Upper lobe of left lung (tissue), 6 donors: ENCODE measurements around the gene CARD11. TPM values are rescaled to one million over a fixed set of nuclear protein-coding genes. Genes with fewer than 3 reads are reported as not detected.

ENCODE experiments used
- ATAC-seq, 2 donors: fragments of 200-7000 bp; cut with Tn5 transposase; one replicate each; pipeline ENCODE4 v1.9.1; 2022; ENCODE audit warnings: mild to moderate bottlenecking in 2 of 2, moderate library complexity in 2 of 2; ENCODE audit not compliant: low FRiP score in 2 of 2
- DNase-seq, 2 donors: peaks; one replicate each; pipeline ENCODE4 v3.0.0-alpha.2; 2019 to 2020
- H3K27ac ChIP-seq, 4 donors: fragments of 200-600 bp; sonication (generic); one replicate each; pipeline ENCODE4 v1.5.1; 2016 to 2019
- H3K27me3 ChIP-seq, 4 donors: fragments of 200-600 bp; sonication (generic); one replicate each; pipeline ENCODE4 v1.5.1; 2017 to 2019
- H3K36me3 ChIP-seq, 4 donors: fragments of 200-600 bp; sonication (generic); one replicate each; pipeline ENCODE4 v1.5.1; 2016 to 2019
- H3K4me1 ChIP-seq, 4 donors: fragments of 200-600 bp; sonication (generic); one replicate each; pipeline ENCODE4 v1.5.1; 2018 to 2019
- H3K4me3 ChIP-seq, 4 donors: fragments of 200-600 bp; sonication (generic); one replicate each; pipeline ENCODE4 v1.5.1; 2017 to 2019; ENCODE audit warnings: mild to moderate bottlenecking in 2 of 4, moderate library complexity in 1 of 4
- H3K9me3 ChIP-seq, 4 donors: fragments of 200-600 bp; sonication (generic); one replicate each; pipeline ENCODE4 v1.5.1; 2018 to 2019
- EP300 ChIP-seq, 4 donors: sonication (generic); formaldehyde crosslinking; IDR thresholded peaks; one replicate each; pipeline ENCODE4 v1.5.1; 2017; ENCODE audit warnings: antibody characterized with exemption in 4 of 4, control low read depth in 2 of 4
- POLR2A ChIP-seq, 4 donors: fragments of 450-650 bp; IDR thresholded peaks; one replicate each; pipeline ENCODE4 v1.5.1; 2016 to 2017; ENCODE audit warnings: antibody characterized with exemption in 4 of 4, mild to moderate bottlenecking in 2 of 4
- POLR2AphosphoS5 ChIP-seq, 2 donors: sonication (generic); formaldehyde crosslinking; IDR thresholded peaks; one replicate each; pipeline ENCODE4 v1.5.1; 2017; ENCODE audit warnings: antibody characterized with exemption in 2 of 2
- WGBS, 2 donors: methylation state at CpG; one replicate each; pipeline ENCODE4 v1.1.5; 2017 to 2018; 5-methylcytosine and 5-hydroxymethylcytosine counted together
- total RNA-seq, 6 donors: library from RNA; depleted of rRNA in 4 of 6; stranded (reverse); fragments of >200 nt in 4 of 6; gene quantifications; one replicate each; pipeline versions ENCODE4 v1.1.0 to v1.2.1, GENCODE V29; 2016 to 2021
- TF ChIP-seq, protein P1 (sequence below), 6 experiments: fragments of 450-650 bp in 4 of 6; fragments of 200-600 bp in 2 of 6; sonication (generic) in 2 of 6; IDR thresholded peaks; one replicate each; pipeline ENCODE4 v1.5.1; 2016 to 2019; ENCODE audit warnings: antibody characterized with exemption in 6 of 6
- donor health status: DM: no; HTN: no; CAD: no; lungs with moderate emphysema.
- donor health status: DM: no; HTN: yes; CAD: no; lungs with severe emphysema.

Gene CARD11
- total RNA-seq, 6 donors from 2014 or later = 2.8 to 16.8 (median 6.8) TPM

DNA sequence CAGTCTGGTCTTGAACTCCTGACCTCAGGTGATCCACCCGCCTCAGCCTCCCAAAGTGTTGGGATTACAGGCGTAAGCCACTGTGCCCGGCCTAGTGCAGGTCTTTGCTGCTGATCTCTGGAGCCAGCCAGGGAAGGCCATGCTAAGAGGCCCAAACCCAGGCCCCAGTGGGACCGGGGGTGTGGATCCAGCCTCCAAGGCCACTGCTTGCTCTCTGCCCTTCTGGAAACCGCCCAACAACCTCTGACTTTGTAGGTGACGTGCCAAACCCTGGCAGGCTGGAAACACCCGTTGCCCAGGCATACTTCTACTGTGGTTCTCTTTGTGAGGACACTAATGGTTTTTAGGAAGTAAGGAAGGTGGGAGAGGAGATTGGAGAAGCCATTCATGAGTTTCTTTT is 116.1 kb downstream of the CARD11 start:
- Histone ChIP-seq H3K27ac (no peak overlapping the region), H3K4me3 (no peak overlapping the region), H3K27me3 (no peaks in the 10 kb centered on the region), H3K4me1 (no peaks in the 10 kb centered on the region), H3K9me3 (no peaks in the 10 kb centered on the region), H3K36me3 (no peaks in the 10 kb centered on the region)
- TF ChIP-seq, protein P1, sequence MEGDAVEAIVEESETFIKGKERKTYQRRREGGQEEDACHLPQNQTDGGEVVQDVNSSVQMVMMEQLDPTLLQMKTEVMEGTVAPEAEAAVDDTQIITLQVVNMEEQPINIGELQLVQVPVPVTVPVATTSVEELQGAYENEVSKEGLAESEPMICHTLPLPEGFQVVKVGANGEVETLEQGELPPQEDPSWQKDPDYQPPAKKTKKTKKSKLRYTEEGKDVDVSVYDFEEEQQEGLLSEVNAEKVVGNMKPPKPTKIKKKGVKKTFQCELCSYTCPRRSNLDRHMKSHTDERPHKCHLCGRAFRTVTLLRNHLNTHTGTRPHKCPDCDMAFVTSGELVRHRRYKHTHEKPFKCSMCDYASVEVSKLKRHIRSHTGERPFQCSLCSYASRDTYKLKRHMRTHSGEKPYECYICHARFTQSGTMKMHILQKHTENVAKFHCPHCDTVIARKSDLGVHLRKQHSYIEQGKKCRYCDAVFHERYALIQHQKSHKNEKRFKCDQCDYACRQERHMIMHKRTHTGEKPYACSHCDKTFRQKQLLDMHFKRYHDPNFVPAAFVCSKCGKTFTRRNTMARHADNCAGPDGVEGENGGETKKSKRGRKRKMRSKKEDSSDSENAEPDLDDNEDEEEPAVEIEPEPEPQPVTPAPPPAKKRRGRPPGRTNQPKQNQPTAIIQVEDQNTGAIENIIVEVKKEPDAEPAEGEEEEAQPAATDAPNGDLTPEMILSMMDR (IDR thresholded peaks at IDR 0.05) = no peak
- TF ChIP-seq POLR2A (IDR thresholded peaks at IDR 0.05) = no peak
- TF ChIP-seq EP300 (IDR thresholded peaks at IDR 0.05) = no peak
- no peak for TF ChIP-seq POLR2AphosphoS5 (IDR thresholded peaks at IDR 0.05)
- DNase-seq (peak in 1 of 2 donors; percentile 14), ATAC-seq (no peak)
- 83 to 87% methylated on average over 7 of the region's 7 CpGs for WGBS, 2 donors

DNA sequence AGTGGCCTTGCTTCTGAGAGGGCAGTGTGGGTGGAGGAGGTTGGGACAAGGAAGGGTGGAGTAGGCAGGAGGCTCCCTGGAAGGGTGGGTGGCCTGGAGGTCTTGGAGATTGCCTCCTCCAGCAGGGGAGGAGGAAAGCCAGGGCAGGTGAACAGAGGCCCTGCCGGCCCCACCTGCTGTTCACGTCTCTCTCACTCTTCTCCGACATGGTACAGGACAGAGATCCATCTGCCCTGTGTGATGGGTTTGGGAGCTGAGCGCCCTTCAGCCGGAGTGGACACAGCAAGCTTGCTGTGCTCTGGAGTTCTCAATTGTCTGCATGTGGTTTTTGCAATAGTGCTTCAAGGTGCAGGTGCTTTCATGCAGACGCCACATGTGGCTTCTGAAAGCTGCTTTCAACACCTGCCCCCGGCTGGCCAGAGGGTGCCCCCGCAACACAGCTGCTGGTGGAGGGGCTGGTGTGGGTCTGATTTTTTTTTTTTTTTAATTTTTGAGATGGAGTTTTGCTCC is 116.7 kb downstream of the CARD11 start:
- Histone ChIP-seq H3K9me3 (no peaks in the 10 kb centered on the region), H3K4me1 (no peaks in the 10 kb centered on the region), H3K27ac (no peak overlapping the region), H3K27me3 (no peaks in the 10 kb centered on the region), H3K4me3 (no peak overlapping the region), H3K36me3 (no peaks in the 10 kb centered on the region)
- DNase-seq (peak in 1 of 2 donors; percentile 15), ATAC-seq (no peak)
- 89 to 90% methylated on average over 3 to 8 of the region's 8 CpGs for WGBS, 2 donors
- no peak for TF ChIP-seq POLR2A (IDR thresholded peaks at IDR 0.05)

DNA sequence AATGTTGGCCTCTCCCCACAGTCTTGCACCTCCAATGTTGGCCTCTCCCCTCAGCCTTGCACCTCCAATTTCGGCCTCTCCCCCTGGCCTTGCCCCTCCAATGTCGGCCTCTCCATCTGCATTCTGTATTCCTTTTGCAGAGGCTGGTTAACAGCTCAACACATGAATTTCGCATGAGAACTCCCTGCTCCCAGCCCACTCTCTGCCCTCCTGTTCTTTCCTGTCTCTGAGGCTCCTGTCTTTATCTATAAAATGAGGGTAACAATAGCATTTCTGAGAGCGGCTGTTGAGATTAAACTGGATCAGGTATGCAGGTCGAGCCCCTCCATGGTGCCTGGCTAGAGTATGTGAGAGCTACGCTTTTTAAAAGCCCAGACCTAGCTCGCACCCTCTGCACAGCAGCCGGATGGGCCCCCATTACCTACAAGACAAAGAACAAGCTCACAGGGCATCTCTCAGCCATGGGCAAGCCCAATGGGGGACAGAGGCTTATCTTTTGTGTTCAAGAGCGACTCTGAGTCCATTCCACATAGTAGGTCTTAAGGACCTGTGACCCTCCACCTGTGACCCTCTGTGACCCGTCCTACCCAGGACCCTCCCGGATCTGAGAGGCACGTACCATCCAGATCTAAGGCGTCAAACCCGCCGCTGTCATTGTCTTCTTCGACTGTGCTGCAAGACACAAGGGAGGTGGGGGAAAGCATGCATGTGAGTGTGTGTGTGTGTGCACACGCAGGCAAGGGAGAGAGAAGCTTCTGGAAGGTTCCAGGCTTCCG is 117.4 kb downstream of the CARD11 start:
- peak in 1 of 2 donors; percentile 16 for DNase-seq
- no peak overlapping the region for H3K27ac ChIP-seq
- no peaks in the 10 kb centered on the region for H3K27me3 ChIP-seq
- no peaks in the 10 kb centered on the region for H3K4me1 ChIP-seq
- no peaks in the 10 kb centered on the region for H3K36me3 ChIP-seq
- H3K9me3 ChIP-seq = no peaks in the 10 kb centered on the region
- no peak for TF ChIP-seq POLR2A (IDR thresholded peaks at IDR 0.05)
- TF ChIP-seq EP300 (IDR thresholded peaks at IDR 0.05) = no peak
- TF ChIP-seq POLR2AphosphoS5 (IDR thresholded peaks at IDR 0.05) = no peak
- TF ChIP-seq, protein P1 (IDR thresholded peaks at IDR 0.05) = no peak
- H3K4me3 ChIP-seq = no peak overlapping the region
- WGBS, 2 donors = 90 to 91% methylated on average over 14 to 18 of the region's 18 CpGs
- no peak for ATAC-seq

DNA sequence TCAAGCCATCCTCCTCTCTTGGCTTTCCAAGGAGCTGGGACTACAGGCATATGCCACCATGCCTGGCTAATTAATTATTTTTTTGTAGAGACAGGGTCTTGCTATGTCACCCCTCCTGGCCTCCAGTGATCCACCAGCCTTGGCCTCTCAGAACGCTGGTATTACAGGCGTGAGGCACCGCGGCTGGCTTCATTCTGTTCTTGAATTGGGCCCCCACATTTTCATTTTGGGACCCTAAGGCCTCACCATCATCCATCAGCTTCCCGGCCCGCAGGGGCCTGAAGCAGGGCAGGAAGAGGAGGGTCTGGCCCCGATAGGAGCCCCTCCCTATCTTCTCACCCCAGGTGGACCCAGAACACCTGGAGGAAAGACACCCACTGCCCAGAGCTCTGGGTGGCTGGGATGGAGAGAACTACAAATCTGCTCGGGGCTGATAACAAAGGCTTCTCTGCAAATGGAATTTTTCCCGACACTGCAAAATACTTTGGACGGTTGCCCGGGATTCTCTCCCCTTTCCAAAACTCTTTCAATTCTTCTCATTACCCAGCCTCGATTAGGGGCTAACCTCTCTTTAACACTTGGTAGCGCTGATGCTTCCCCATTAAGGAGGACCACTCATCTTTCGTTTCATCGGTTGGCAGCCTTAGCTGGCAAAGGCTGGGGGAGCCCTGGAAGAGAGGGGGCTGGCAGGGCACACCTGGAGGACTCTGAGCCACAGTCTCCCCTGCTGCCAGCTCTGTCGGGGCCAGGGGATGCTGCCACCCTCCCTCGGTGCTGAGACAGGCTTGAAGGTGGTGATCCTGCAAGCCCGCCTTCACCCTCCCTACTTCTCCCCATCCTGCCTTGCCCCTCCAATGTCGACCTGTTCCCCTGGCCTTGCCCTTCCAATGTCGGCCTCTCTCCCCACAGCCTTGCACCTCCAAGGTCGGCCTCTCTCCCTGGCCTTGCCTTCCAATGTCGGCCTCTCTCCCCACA is 118.5 kb downstream of the CARD11 start:
- Histone ChIP-seq H3K9me3 (no peaks in the 10 kb centered on the region), H3K36me3 (no peaks in the 10 kb centered on the region), H3K4me1 (no peaks in the 10 kb centered on the region), H3K27ac (no peak overlapping the region), H3K4me3 (no peak overlapping the region), H3K27me3 (no peaks in the 10 kb centered on the region)
- ATAC-seq = no peak
- TF ChIP-seq EP300 (IDR thresholded peaks at IDR 0.05) (no peak), POLR2A (IDR thresholded peaks at IDR 0.05) (no peak), POLR2AphosphoS5 (IDR thresholded peaks at IDR 0.05) (no peak)
- TF ChIP-seq, protein P1 (IDR thresholded peaks at IDR 0.05) = no peak
- no peak for DNase-seq
- 76 to 80% methylated on average over 22 of the region's 22 CpGs for WGBS, 2 donors
